Mesenchymal stem cell (in vitro differentiated cells and primary cell): Measurements from ENCODE around the gene C9orf152.
A peak's percentile ranks its signal among the peaks of the same experiment; 100 is the strongest.

Experiments used
- DNase-seq: peaks from one replicate; pipeline ENCODE4 v3.0.0-alpha.2; 2013
- H2AFZ ChIP-seq: one replicate; pipeline ENCODE4 v1.6.1; 2013; ENCODE audit warnings: low read depth, mild to moderate bottlenecking, control low read depth, inconsistent platforms, low read length, moderate library complexity
- H2AK5ac ChIP-seq: 2 replicates; pipeline ENCODE4 v1.6.1; 2013; ENCODE audit warnings: low read length, moderate library complexity, mild to moderate bottlenecking, inconsistent platforms; ENCODE audit not compliant: severe bottlenecking
- H2BK120ac ChIP-seq: one replicate; pipeline ENCODE4 v1.6.1; 2013; ENCODE audit warnings: low read depth, mild to moderate bottlenecking, inconsistent platforms, low read length, moderate library complexity
- H2BK12ac ChIP-seq, 2 experiments: one replicate each; pipeline ENCODE4 v1.6.1; 2013; ENCODE audit warnings: inconsistent platforms in 2 of 2, low read length in 2 of 2, mild to moderate bottlenecking in 2 of 2, moderate library complexity in 2 of 2, control low read depth in 1 of 2
- H2BK15ac ChIP-seq: one replicate; pipeline ENCODE4 v1.6.1; 2013; ENCODE audit warnings: mild to moderate bottlenecking, low read depth, inconsistent platforms; ENCODE audit not compliant: poor library complexity, severe bottlenecking
- H2BK5ac ChIP-seq: 2 replicates; pipeline ENCODE4 v1.6.1; 2013; ENCODE audit warnings: low read depth, mild to moderate bottlenecking, low read length, control low read depth, inconsistent platforms; ENCODE audit not compliant: poor library complexity, severe bottlenecking
- H3K14ac ChIP-seq, 2 experiments: one replicate each; pipeline ENCODE4 v1.6.1; 2013; ENCODE audit warnings: inconsistent platforms in 2 of 2, low read length in 2 of 2, control low read depth in 1 of 2, mild to moderate bottlenecking in 1 of 2, moderate library complexity in 1 of 2
- H3K18ac ChIP-seq, 2 experiments: one replicate each; pipeline ENCODE4 v1.6.1; 2013; ENCODE audit warnings: inconsistent platforms in 2 of 2, low read length in 2 of 2, control low read depth in 1 of 2, low read depth in 1 of 2, mild to moderate bottlenecking in 1 of 2
- H3K23ac ChIP-seq, 2 experiments: one replicate each; pipeline ENCODE4 v1.6.1; 2013; ENCODE audit warnings: inconsistent platforms in 2 of 2, low read length in 2 of 2, mild to moderate bottlenecking in 2 of 2, moderate library complexity in 2 of 2, control low read depth in 1 of 2
- H3K27ac ChIP-seq: 2 replicates; pipeline ENCODE4 v1.5.1; 2013; ENCODE audit warnings: mild to moderate bottlenecking, moderate library complexity, low read length, control low read depth, inconsistent platforms; ENCODE audit not compliant: poor library complexity, severe bottlenecking
- H3K27me3 ChIP-seq, 2 experiments: 2 replicates each; pipeline versions ENCODE4 v1.6.1 to v1.7.0; 2013; ENCODE audit warnings: low read length in 2 of 2, mild to moderate bottlenecking in 2 of 2, moderate library complexity in 2 of 2, control low read depth in 1 of 2, inconsistent platforms in 1 of 2; ENCODE audit not compliant: control insufficient read depth in 1 of 2, insufficient read depth in 1 of 2
- H3K36me3 ChIP-seq, 2 experiments: 2 replicates each; pipeline versions ENCODE4 v1.6.1 to v1.7.0; 2013; ENCODE audit warnings: low read length in 2 of 2, control low read depth in 1 of 2, inconsistent platforms in 1 of 2, low read depth in 1 of 2, mild to moderate bottlenecking in 1 of 2; ENCODE audit not compliant: insufficient read depth in 2 of 2, control insufficient read depth in 1 of 2
- H3K4ac ChIP-seq, 2 experiments: one replicate each; pipeline ENCODE4 v1.6.1; 2013; ENCODE audit warnings: inconsistent platforms in 2 of 2, low read length in 2 of 2, mild to moderate bottlenecking in 2 of 2, moderate library complexity in 2 of 2, control low read depth in 1 of 2, low read depth in 1 of 2
- H3K4me1 ChIP-seq: 2 replicates; pipeline ENCODE4 v1.6.1; 2013; ENCODE audit warnings: low read depth, low read length, control low read depth; ENCODE audit not compliant: control insufficient read depth, insufficient read depth
- H3K4me2 ChIP-seq: 2 replicates; pipeline ENCODE4 v1.6.1; 2013; ENCODE audit warnings: low read length, mild to moderate bottlenecking, inconsistent platforms; ENCODE audit not compliant: poor library complexity, severe bottlenecking
- H3K4me3 ChIP-seq, 2 experiments: 2 replicates each; pipeline versions ENCODE4 v1.5.1 to v1.7.0; 2013; ENCODE audit warnings: low read length in 2 of 2, mild to moderate bottlenecking in 2 of 2, control low read depth in 1 of 2, low read depth in 1 of 2; ENCODE audit not compliant: insufficient read depth in 1 of 2
- H3K79me1 ChIP-seq: replicated peaks from 2 replicates; pipeline ENCODE4 v1.6.1; 2013; ENCODE audit warnings: mild to moderate bottlenecking, control low read depth, low read length, inconsistent platforms; ENCODE audit not compliant: poor library complexity, severe bottlenecking
- H3K9ac ChIP-seq: 2 replicates; pipeline ENCODE4 v1.7.0; 2013; ENCODE audit warnings: mild to moderate bottlenecking, low read length, moderate library complexity
- H3K9me3 ChIP-seq: 2 replicates; pipeline ENCODE4 v1.7.0; 2013; ENCODE audit warnings: mild to moderate bottlenecking, low read length; ENCODE audit not compliant: control insufficient read depth
- H4K8ac ChIP-seq: one replicate; pipeline ENCODE4 v1.6.1; 2013; ENCODE audit warnings: inconsistent platforms, mild to moderate bottlenecking, low read length, moderate library complexity
- H4K91ac ChIP-seq: one replicate; pipeline ENCODE4 v1.6.1; 2013; ENCODE audit warnings: mild to moderate bottlenecking, low read length, inconsistent platforms
- WGBS: methylation state at CpG from one replicate; pipeline ENCODE4 v1.1.7; 2013; ENCODE audit warnings: mixed read lengths; 5-methylcytosine and 5-hydroxymethylcytosine counted together

The C9orf152 gene

GRCh38 chr9:110183208-110184145, 24.5 kb downstream of the C9orf152 start:
- H3K9me3 ChIP-seq: no peaks in the 10 kb centered on the region
- no peaks in the 10 kb centered on the region for H3K79me1 ChIP-seq
- H4K91ac ChIP-seq: no peak overlapping the region
- H3K27ac ChIP-seq: no peak overlapping the region
- no peaks in the 10 kb centered on the region for H3K36me3 ChIP-seq
- H3K4ac ChIP-seq: no peak overlapping the region
- no peak overlapping the region for H3K18ac ChIP-seq
- H3K4me2 ChIP-seq: no peak overlapping the region
- 64% methylated on average over 6 of the region's 7 CpGs for WGBS
- DNase-seq: peak; percentile 74
- no peak overlapping the region for H4K8ac ChIP-seq
- H2BK15ac ChIP-seq: no peak overlapping the region
- H3K23ac ChIP-seq: no peak overlapping the region
- no peak overlapping the region for H2AK5ac ChIP-seq
- H3K4me1 ChIP-seq: no peaks in the 10 kb centered on the region
- no peak overlapping the region for H3K4me3 ChIP-seq
- H2BK5ac ChIP-seq: no peak overlapping the region
- H2AFZ ChIP-seq: no peak overlapping the region
- no peak overlapping the region for H3K9ac ChIP-seq
- no peak overlapping the region for H3K14ac ChIP-seq
- peaks cover 0 to 5% of the 10 kb centered on the region in 2 experiments for H3K27me3 ChIP-seq
- peak overlapping the region in 1 of 2 experiments; percentile 58 for H2BK12ac ChIP-seq
- no peak overlapping the region for H2BK120ac ChIP-seq

GRCh38 chr9:110180511-110181434, 27.2 kb downstream of the C9orf152 start:
- Histone ChIP-seq H2BK12ac (no peak overlapping the region), H3K79me1 (no peaks in the 10 kb centered on the region), H3K27ac (no peak overlapping the region), H4K8ac (no peak overlapping the region), H3K36me3 (no peaks in the 10 kb centered on the region), H3K18ac (no peak overlapping the region), H3K4me2 (no peak overlapping the region), H3K9ac (peak overlapping the region; percentile 80), H3K14ac (no peak overlapping the region), H3K4me1 (no peaks in the 10 kb centered on the region), H3K4ac (no peak overlapping the region), H3K9me3 (no peaks in the 10 kb centered on the region), H3K27me3 (no peaks in the 10 kb centered on the region), H3K4me3 (peak overlapping the region in 1 of 2 experiments; percentile 58), H3K23ac (no peak overlapping the region), H2AFZ (no peak overlapping the region), H2BK15ac (peak overlapping the region; percentile 75), H2BK120ac (no peak overlapping the region), H2AK5ac (no peak overlapping the region), H4K91ac (no peak overlapping the region), H2BK5ac (no peak overlapping the region)
- DNase-seq: peak; percentile 69
- WGBS: 87% methylated on average over 7 of the region's 7 CpGs

GRCh38 chr9:110179734-110180133, 28.2 kb downstream of the C9orf152 start:
- no peak overlapping the region for H3K23ac ChIP-seq

GRCh38 chr9:110178281-110178680, 29.7 kb downstream of the C9orf152 start:
- WGBS: 54% methylated on average over 1 of the region's 1 CpG
- no peak overlapping the region for H3K4me3 ChIP-seq
- H3K18ac ChIP-seq: peak overlapping the region in 1 of 2 experiments; percentile 11
- H3K27ac ChIP-seq: no peak overlapping the region
- no peak overlapping the region for H3K4ac ChIP-seq
- no peak overlapping the region for H3K4me2 ChIP-seq
- H3K27me3 ChIP-seq: no peaks in the 10 kb centered on the region
- H3K4me1 ChIP-seq: no peaks in the 10 kb centered on the region
- H2AK5ac ChIP-seq: no peak overlapping the region
- no peak overlapping the region for H3K23ac ChIP-seq
- H3K36me3 ChIP-seq: peaks cover 3 to 8% of the 10 kb centered on the region in 2 experiments
- no peak overlapping the region for H3K9ac ChIP-seq
- H4K8ac ChIP-seq: no peak overlapping the region
- no peak overlapping the region for H2BK15ac ChIP-seq
- H3K9me3 ChIP-seq: no peaks in the 10 kb centered on the region
- H2BK120ac ChIP-seq: no peak overlapping the region
- peaks cover 4% of the 10 kb centered on the region for H3K79me1 ChIP-seq
- no peak overlapping the region for H2BK5ac ChIP-seq
- no peak overlapping the region for H3K14ac ChIP-seq
- no peak overlapping the region for H2BK12ac ChIP-seq
- no peak for DNase-seq
- H2AFZ ChIP-seq: no peak overlapping the region
- H4K91ac ChIP-seq: no peak overlapping the region

More at GRCh38 chr9:110179734-110180133, 28.2 kb downstream of the C9orf152 start:
- Histone ChIP-seq H3K9me3 (no peaks in the 10 kb centered on the region), H2AFZ (no peak overlapping the region), H3K4ac (no peak overlapping the region), H3K27me3 (no peaks in the 10 kb centered on the region), H2BK15ac (no peak overlapping the region), H2BK5ac (no peak overlapping the region), H3K18ac (no peak overlapping the region), H3K9ac (peak overlapping the region; percentile 80), H2AK5ac (no peak overlapping the region), H3K4me2 (no peak overlapping the region), H3K4me1 (no peaks in the 10 kb centered on the region), H3K4me3 (no peak overlapping the region), H3K27ac (no peak overlapping the region), H3K36me3 (no peaks in the 10 kb centered on the region), H2BK120ac (no peak overlapping the region), H2BK12ac (no peak overlapping the region), H4K91ac (no peak overlapping the region), H3K14ac (no peak overlapping the region), H4K8ac (no peak overlapping the region), H3K79me1 (no peaks in the 10 kb centered on the region)
- peak; percentile 84 for DNase-seq
- 33% methylated on average over 2 of the region's 4 CpGs for WGBS
